ENCODE results near the gene ZSWIM5. TPM values are rescaled to one million over a fixed set of nuclear protein-coding genes. Genes with fewer than 3 reads are reported as not detected.

ZSWIM5 gene
- total and polyA plus RNA-seq, 2 of the 8 experiments (the other 6 are each of a cell fraction or from before 2014, with no cell fraction given), result 2.5 to 3.9 TPM

DNA sequence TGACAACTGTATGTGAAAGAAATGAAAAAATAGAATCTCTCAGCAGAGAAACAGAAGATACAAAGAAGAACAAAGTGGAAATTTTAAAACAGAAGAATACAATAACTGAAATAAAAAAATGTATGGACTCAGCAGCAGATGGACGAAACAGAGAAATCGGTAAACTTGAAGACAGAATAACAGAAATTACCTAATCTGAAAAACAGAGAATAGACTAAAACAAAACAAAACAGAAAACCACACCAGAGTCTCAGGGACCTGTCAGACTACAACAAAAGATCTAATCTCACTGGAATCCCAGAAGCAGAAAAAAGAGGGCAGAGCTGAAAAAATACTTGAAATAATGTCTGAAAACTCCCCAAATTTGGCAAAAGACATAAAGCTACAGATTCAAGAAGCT lies 83.0 kb downstream of the ZSWIM5 start:
- Histone ChIP-seq H2BK12ac (ENCODE audit: low read depth, low read length) (no peak overlapping the region), H3K4me3 (ENCODE audit: extremely low read depth in 1 of 4, insufficient read depth in 2 of 4, low read depth in 3 of 4, low read length in 4 of 4) (no peak overlapping the region), H3K4me1 (replicated peaks in 1 of 4; ENCODE audit: control insufficient read depth in 3 of 4, insufficient read depth in 4 of 4, low read length in 3 of 4) (peaks cover 0 to 2% (median 0%) of the 10 kb centered on the region in 4 experiments; a peak in 1 of 7 replicates), H4K20me1 (replicated peaks in 1 of 2; ENCODE audit: control insufficient read depth in 1 of 2, insufficient read depth in 2 of 2, low read length in 2 of 2) (no peaks in the 10 kb centered on the region), H2BK5ac (ENCODE audit: low read depth, low read length) (no peak overlapping the region), H3K27ac (ENCODE audit: low read depth, low read length) (no peak overlapping the region), H3K4ac (replicated peaks; ENCODE audit: insufficient read length, low read depth, low read length) (no peak overlapping the region), H4K8ac (ENCODE audit: extremely low read depth, insufficient read depth, low read length) (no peak overlapping the region), H3K23ac (ENCODE audit: insufficient read length) (no peak overlapping the region), H3K9ac (replicated peaks in 1 of 4; ENCODE audit: extremely low read depth in 1 of 4, low read depth in 3 of 4, low read length in 3 of 4) (no peak overlapping the region), H2AFZ (ENCODE audit: low read length) (no peak overlapping the region), H2BK20ac (ENCODE audit: low read length) (no peak overlapping the region), H2AK5ac (ENCODE audit: low read depth, low read length) (no peak overlapping the region), H4K91ac (replicated peaks; ENCODE audit: insufficient read length, low read length) (no peak overlapping the region), H2BK15ac (ENCODE audit: low read length) (no peak overlapping the region), H3K23me2 (ENCODE audit: low read depth, low read length) (no peaks in the 10 kb centered on the region), H3K4me2 (ENCODE audit: insufficient read depth in 1 of 2, low read depth in 2 of 2, low read length in 2 of 2) (no peak overlapping the region), H3K14ac (ENCODE audit: insufficient read length) (no peak overlapping the region), H3K56ac (replicated peaks; ENCODE audit: insufficient read length, low read depth, low read length) (no peak overlapping the region), H2BK120ac (replicated peaks; ENCODE audit: low read depth, low read length) (no peak overlapping the region), H3K79me2 (ENCODE audit: control insufficient read depth in 1 of 2, insufficient read depth in 2 of 2, low read length in 2 of 2) (no peaks in the 10 kb centered on the region), H3K9me3 (ENCODE audit: insufficient read depth in 2 of 2, low read depth in 1 of 2, low read length in 1 of 2) (no peaks in the 10 kb centered on the region), H4K5ac (ENCODE audit: insufficient read length, low read depth, low read length) (no peak overlapping the region), H3K79me1 (ENCODE audit: low read depth, low read length) (no peaks in the 10 kb centered on the region), H3K36me3 (ENCODE audit: control insufficient read depth in 2 of 4, insufficient read depth in 4 of 4, low read length in 3 of 4) (no peaks in the 10 kb centered on the region), H3K18ac (ENCODE audit: extremely low read depth, low read length) (no peak overlapping the region), H3K27me3 (replicated peaks in 1 of 4; ENCODE audit: control insufficient read depth in 3 of 4, extremely low read depth in 1 of 4, insufficient read depth in 3 of 4, low read length in 3 of 4) (no peaks in the 10 kb centered on the region)
- POLR2A ChIA-PET (ENCODE audit: partially characterized antibody), result no interaction called here
- 91% methylated on average over 2 of the region's 2 CpGs; no CpG with 5 or more reads in 1 of the 2 experiments for whole genome bisulfite sequencing, 2 experiments (ENCODE audit: extremely low coverage in 1 of 2, insufficient coverage in 1 of 2, insufficient read length in 1 of 2, insufficient replicate concordance in 2 of 2, low coverage in 1 of 2, low lambda C conversion rate in 2 of 2, missing lambda C conversion rate in 1 of 2)
- DNase-seq (ENCODE audit: low read depth in 1 of 2, low spot score in 2 of 2) (no peak), FAIRE-seq (no peak)
- CTCF ChIA-PET (ENCODE audit: partially characterized antibody), result no interaction called here
- TF ChIP-seq EZH2 (IDR thresholded peaks at IDR 0.05; ENCODE audit: low read depth, low read length, severe bottlenecking) (no peak), FOSL1 (IDR thresholded peaks at IDR 0.05; ENCODE audit: insufficient read depth, low read depth, low read length) (no peak), NANOG (IDR thresholded peaks at IDR 0.05; ENCODE audit: insufficient read depth, low read depth, low read length, poor library complexity, severe bottlenecking) (no peak), HDAC2 (IDR thresholded peaks at IDR 0.05; ENCODE audit: borderline replicate concordance in 1 of 2, low read depth in 2 of 2, low read length in 2 of 2) (no peak), KDM5A (IDR thresholded peaks at IDR 0.05; ENCODE audit: low read length) (no peak), RNF2 (IDR thresholded peaks at IDR 0.05; ENCODE audit: borderline replicate concordance, low read depth, low read length, missing control alignments, poor library complexity, severe bottlenecking) (no peak), SIX5 (IDR thresholded peaks at IDR 0.05; ENCODE audit: low read depth, low read length) (no peak), BCL11A (IDR thresholded peaks at IDR 0.05; ENCODE audit: low read depth in 2 of 2, low read length in 2 of 2) (no peak), SP1 (IDR thresholded peaks at IDR 0.05; ENCODE audit: low read depth, low read length) (no peak), BRCA1 (IDR thresholded peaks at IDR 0.05; ENCODE audit: low read depth, low read length) (no peak), CBX8 (IDR thresholded peaks at IDR 0.05; ENCODE audit: borderline replicate concordance, low read depth, low read length) (no peak), CHD1 (IDR thresholded peaks at IDR 0.05; ENCODE audit: low read depth, low read length) (no peak)
- TF ChIP-seq, protein P1, sequence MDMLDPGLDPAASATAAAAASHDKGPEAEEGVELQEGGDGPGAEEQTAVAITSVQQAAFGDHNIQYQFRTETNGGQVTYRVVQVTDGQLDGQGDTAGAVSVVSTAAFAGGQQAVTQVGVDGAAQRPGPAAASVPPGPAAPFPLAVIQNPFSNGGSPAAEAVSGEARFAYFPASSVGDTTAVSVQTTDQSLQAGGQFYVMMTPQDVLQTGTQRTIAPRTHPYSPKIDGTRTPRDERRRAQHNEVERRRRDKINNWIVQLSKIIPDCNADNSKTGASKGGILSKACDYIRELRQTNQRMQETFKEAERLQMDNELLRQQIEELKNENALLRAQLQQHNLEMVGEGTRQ (IDR thresholded peaks at IDR 0.05; ENCODE audit: low read length), result no peak
